Measurements from ENCODE around the gene GRXCR2.
A peak's percentile ranks its signal among the peaks of the same experiment; 100 is the strongest.
"Not testable (repeated sequence)": the region's sequence is repeated elsewhere in the genome, so short reads cannot be mapped to it uniquely, and the experiment has no call there.

GRXCR2 gene, protein sequence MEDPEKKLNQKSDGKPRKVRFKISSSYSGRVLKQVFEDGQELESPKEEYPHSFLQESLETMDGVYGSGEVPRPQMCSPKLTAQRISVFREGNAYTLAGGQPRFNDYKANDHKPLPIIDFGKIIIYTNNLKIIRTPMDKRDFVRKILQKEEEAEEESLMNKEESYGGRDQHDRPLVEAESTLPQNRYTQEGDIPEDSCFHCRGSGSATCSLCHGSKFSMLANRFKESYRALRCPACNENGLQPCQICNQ

DNA sequence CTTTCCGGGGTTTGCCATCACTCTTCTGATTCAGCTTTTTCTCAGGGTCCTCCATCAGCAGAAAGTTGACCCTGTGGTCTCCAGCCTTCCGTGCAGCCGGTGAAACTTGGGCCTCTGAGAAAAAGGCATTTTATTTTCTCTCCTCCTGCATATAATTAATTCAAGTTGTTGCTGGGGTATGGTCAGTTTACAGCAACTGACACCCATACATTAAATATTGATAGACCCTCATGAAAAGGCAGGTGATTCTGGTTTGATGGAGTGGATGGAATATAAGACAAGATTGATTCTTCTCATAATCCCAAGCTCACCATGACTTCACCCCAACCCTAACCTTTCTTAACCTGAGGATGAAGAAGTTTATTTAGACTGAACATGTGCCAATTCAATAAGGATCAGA is at the start of gene GRXCR2:
GRXCR2 (minus strand) TSS at position 101 of the 400 bp plus-strand sequence; CDS start at position 55, 46 bp downstream.
- no peak for DNase-seq

DNA sequence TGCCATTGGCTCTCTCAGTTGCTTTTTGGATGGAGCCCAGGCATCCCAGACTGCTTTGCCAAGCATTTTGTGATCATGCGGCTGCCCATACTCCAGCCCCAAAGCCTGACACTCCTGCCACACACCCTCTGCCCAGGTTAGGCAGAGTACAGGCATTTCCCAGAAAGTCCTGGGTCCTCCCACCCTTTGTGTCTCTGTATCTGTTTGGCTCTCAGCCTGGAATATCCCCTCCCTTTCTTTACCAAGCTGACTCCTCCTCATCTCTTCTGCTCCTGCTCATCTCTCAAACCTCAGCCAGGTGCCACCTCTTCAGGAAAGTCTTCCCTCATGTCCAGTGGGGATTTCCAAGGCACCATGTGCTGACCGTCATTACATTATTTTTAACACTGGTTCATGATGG is 49.2 kb upstream of the GRXCR2 start:
- no peak for DNase-seq

DNA sequence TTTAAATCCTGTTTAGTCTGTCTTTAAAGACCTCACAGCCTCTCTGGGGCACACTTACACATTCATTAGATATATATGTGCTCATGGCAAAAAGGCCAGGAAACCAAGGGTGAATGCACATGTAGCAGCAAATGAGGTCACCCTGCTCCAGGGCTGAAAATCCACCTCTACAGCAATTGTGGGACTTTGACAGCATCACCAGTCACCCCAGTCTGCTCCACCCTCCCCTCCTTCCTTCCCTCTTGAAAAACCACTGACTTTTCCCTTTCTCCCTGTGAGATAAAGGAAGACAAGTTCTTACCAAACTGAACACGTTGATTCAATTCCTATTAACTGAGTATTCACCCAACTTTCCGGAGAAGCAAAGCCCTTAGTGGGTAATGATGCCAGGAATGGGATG is 48.4 kb upstream of the GRXCR2 start:
- DNase-seq = no peak

DNA sequence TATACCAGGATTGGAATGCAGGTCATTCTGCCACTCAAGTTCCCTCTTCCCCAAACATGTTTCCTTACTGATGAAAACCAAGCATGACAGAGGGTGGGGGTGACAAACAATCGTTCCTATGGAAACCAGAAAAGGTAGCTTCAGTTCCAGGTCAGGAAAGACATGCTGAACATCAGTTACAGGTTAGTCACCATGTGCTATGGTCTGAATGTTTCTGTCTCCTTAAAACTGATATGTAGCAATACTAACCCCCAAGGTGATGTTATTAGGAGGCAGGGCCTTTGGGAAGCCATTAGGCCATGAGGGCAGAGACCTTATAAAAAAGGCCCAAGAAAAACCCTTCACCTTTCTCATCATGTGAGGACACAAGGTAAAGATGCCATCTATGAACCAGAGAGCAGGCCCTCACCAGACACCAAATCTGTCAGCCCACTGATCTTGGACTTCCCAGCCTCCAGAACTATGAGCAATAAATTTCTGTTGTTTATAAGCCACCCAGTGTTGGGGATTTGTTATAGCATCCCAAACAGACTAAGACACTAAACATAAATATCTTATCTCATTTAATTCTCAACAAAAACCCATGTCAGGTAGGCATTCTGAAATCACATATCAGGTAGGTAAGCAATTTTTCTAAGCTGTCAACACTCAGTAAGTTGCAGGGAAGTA is 47.9 kb upstream of the GRXCR2 start:
- no peak for DNase-seq

DNA sequence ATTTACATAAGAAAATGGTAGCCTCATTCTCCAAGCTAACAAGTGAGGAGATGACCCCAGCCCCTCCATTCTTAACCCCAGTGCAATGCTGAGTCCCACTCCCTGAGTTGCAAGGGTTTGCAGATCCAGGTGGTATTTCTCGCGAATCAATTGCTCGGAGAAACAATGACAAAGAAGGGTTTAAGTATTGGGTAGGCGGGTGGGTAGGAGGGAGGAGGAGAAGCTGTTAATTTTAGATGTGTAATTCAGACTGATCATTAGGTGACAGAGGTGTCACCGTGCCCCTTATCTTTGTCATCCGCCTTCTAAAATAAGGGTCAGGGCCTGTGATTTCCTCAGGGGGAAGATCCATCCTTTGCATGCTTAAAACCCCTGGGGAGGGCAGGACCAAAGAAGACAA is 46.6 kb upstream of the GRXCR2 start:
- no peak for DNase-seq

DNA sequence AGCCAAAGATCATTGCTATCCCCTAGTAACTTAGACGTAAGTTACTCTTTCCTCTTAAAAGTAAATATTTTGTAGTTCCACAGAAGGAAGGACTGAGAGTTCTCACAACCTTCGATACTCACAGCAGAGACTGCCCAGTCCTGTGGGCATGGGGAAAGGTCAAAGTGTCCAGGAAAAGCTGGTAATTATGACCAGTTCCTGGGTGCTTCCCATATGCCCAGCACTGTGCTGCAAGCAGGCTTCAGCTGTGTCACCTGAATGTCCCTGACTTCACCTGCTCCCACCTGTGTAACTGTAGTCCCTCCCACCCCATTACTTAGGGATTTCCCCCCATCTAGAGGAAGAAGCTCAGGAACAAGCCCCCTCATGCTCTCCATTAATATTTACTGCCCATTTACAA is 45.6 kb upstream of the GRXCR2 start:
- no peak for DNase-seq

DNA sequence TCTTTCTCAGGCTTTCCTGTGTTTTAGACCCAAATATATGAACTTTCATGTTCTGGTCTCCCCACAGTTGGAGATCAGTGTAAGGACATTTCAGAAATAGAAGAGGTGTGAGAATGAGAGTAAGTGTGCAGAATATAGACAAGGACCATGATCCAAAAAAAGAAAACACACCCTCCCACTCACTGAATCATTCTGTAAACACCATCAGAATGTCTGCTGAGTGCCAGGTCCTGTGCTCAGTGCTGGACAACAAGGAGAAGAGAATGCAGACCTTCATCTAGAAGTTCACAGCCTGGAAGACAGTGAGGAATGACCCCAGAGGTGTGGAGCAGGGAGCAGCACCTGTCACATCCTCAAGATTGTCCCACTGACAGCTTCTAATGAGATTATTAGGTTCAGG is 44.5 kb upstream of the GRXCR2 start:
- no peak for DNase-seq

DNA sequence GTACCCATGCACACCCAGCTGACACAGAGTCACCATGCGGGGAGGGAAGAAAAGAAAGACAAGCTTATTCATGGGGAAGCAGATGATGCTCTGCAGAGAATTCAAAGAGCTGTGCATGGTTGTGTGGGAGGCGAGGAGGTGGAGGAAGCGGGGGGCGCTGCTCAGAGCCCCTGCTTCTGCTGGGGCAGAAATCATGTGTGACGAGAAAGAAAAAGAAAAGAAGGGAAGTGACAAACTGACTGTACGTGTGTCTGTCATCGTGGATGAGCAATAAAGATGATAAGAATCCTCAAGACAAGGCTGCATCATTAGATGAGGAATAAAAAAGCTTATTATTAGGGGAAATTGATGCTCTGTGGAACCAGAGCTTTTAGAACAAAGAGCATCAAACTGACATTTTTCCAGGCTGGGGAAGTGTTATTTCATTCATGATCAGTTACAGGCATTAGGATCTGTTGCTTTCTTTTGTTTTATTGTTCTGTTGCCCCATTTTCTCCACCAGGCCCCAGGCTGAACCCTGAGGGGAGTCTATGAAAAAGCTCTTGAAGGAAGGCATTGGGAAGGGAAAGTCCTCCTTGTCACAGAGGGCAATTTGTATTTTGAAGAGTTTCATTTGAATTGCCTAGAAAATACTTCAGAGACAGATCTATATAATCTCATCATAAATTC is 43.3 kb upstream of the GRXCR2 start:
- no peak for DNase-seq

DNA sequence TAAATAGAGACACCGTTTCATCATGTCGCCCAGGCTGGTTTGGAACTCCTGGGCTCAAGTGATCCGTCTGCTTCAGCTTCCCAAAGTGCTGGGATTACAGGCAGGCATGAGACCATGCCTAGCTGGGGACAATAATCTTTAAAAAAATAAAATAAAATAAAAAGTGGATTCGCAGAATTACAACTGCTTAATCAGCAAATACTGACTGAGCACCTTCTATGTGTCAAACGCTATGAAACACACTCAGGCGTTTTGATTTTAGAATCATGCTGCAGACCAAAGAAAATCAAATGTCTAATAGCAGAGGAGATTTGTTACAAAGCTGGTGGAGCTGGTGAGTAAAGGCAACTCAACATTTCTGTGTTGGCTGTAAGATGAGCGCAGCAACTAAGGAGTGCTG is 40.9 kb upstream of the GRXCR2 start:
- DNase-seq = no peak

DNA sequence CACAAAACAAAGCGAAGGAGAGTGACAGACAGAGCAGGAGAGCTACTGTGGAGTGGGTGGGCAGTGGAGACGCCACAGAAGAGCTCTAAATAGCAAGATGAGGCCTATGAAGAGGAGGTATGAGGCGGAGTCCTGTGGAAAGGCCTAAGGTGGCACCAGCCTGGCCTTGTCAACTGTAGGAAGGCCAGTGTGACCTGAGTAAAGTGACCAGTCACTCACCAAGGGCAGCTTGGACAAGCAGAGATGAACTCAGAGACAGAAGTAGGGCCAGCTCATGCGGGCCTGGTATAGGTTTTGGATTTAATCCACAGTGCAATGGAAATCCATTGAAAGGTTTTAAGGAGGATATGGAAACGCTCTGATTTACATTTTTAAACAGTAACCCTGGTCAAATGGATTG is 39.8 kb upstream of the GRXCR2 start:
- DNase-seq = no peak

DNA sequence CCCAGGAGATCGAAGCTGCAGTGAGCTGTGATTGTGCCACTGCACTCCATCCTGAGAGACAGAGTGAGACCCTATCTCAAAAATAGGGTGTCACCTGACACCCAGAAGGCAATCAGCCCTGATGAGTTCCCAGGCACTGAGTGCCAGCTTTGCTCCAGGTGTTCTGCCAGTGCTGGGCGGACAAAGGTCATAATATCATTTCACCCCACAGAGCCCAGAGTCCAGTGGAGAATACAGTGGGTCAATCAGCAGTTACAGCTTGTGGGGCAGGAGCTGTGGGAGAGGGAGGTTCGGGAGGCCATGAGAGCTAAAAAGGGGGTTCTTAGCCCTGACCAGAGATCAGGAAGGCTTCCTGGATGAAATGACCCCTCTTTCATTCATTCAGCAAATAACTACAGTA is 39.2 kb upstream of the GRXCR2 start:
- no peak for DNase-seq

DNA sequence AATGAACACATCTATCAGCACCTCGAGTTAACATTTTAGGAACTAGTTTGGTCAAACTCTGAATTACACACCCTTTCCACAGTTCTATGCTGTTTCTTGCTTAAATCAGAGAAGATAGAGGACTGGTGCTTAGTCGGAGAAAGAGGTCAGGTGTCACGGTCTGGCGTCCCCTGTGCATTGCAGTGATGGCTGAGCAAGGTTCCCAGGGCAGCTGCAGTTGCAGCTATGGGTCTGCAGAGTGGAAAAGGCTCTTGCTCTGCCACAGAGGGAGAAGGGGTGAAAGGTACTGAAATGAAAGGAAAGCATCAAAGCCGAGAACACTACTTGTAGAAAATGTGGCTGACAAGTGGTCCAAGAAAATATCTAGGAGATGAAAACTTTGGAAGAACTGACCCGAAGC is 38.4 kb upstream of the GRXCR2 start:
- no peak for DNase-seq

DNA sequence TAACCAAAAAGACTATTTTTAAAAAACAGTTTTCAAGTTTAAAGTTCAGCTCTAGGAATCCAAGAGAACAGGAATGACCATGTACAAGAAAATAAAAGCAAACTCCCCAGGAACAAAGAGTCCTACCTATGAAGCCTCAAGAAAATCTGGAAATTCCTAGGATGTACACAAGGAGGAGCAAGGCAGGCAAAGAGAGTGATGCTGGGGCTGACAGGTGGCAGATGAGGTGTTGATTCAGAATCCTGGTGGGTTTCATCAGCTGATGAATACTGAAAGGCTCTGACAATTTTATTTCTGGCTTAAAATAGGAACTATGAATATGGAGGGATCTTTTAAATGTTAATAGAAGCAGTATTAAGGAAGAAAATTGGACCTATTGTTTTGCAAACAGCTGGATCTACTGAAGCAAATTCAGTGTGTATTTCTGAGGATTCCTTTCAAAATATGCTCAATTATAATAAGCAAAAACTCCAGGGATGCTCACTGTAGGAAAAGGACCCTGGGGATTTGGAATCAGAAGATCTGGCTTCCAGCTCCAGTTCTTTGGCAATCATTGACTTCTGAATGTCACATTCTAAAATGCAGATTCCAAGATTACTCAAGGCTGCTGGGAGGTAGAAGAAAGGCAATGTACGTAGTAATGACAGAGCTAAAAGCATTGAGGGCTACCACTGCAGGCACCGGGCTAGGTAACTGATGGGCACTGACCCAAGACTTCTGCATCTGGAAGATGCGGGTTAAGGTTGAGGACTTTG is 35.6 kb upstream of the GRXCR2 start:
- DNase-seq = no peak

DNA sequence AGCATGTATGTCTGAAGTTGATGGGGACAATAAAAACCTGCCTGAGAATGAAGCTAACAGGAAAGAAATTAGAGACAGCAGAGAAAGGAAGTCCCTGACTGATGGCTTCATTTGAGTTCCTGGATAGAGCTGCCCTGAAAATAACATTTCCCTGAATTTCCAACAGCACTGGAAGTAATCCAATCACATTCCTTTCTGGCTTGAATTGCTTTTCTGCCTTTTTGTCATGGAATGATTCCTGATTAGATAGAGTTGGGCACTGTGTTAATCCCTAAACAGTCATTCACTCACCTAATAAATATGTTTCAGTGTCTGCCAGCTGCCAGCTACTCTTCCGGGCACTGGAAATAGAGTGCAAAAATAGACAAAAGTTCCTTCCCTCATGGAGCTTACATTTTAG is 33.6 kb upstream of the GRXCR2 start:
- no peak for DNase-seq

DNA sequence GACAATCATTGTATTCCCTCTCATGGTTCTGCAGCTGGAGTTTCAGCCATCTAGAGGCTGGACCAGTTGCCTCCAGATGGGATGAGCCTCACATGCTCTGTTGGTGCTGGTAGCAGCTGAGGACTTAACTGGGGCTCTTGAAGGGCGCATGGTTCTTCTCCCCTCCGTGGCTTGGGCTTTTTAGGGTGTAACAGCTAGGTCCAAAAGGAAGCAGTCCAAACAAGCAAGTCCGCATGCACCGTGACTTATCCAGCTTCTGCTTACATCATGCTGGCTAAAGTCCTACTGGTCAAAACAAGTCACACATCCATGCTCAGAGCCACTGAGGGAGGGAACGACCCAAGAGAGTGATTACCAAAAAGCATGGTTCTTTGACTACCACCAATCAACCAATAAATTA is 31.9 kb upstream of the GRXCR2 start:
- no peak for DNase-seq

DNA sequence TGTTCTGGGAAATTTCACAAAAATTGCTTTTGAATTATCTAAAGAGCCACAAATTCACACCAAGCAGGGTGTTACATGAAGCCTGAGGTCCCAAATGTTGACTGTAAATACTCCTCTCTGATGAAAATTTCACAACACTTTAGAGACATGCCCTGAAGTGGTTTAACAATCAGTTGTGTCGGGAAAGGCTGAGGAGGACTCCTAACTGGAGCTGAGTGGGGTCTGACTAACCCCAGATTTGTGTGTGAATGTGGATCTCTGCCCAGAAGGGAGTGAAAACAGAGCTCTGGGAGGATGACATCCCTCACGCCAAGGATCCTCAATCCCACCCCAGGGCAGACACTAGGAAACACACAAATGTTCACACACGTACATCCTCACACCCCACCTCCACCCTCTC is 31.1 kb upstream of the GRXCR2 start:
- DNase-seq = no peak

DNA sequence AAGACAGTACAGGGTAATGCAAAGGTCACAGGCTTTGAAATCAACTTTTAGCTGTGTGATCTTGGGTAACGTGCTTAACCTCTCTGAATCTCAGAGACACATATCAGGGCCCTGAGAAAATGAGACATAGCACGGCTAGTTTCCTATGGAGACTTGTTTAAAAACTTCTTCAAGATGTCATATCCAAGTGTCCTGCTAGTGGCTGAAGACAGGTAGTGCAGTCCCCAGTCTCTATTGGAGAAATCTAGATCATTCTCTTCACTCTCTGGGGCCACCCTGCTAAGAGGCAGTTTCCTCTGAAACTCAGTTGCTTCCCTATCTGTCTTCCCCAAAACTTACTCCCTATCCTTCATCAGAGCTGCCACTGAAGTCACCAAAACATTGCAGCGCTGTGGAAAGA is 30.3 kb upstream of the GRXCR2 start:
- DNase-seq = no peak

DNA sequence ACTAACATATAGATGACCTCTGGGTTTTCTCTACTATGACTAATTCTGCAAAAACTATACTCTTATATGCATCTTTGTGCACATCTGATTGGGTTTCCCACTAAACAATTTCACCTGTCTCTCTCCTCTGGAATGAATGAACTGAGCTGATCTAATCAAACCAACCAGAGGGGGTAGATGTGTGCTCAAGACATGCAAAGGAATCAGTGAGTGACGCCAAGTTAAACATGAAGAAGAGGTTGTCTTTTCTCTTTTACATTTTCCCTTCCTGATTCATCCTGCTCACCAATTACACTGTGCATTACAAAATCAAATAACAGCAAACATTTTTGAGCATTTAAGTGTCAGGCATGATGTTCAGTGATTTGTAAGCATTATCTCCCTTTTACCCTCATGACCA is 29.6 kb upstream of the GRXCR2 start:
- no peak for DNase-seq

DNA sequence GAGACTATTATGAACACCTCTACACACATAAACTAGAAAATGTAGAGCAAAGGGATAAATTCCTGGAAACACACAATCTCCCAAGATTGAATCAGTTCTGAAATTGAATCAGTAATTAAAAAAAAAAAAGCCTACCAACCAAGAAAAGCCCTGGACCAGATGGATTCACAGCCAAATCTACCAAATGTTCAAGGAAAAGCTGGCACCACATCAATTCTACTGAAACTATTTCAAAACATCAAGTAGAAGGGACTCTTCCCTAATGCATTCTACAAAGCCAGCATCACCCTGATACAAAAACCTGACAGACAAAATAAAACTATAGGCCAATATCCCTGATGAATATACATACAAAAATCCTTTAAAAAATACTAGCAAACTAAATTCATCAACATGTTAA is 25.4 kb upstream of the GRXCR2 start:
- no peak for DNase-seq

DNA sequence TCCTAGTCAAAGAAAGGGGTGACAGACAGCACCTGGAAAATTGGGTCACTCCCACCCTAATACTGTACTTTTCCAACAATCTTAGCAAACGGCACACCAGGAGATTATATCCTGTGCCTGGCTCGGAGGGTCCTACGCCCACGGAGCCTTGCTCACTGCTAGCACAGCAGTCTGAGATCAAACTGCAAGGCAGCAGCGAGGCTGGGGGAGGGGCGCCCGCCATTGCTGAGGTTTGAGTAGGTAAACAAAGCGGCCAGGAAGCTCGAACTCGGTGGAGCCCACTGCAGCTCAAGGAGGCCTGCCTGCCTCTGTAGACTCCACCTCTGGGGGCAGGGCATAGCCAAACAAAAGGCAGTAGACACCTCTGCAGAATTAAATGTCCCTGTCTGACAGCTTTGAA is 18.6 kb upstream of the GRXCR2 start:
- DNase-seq = not testable (repeated sequence)

DNA sequence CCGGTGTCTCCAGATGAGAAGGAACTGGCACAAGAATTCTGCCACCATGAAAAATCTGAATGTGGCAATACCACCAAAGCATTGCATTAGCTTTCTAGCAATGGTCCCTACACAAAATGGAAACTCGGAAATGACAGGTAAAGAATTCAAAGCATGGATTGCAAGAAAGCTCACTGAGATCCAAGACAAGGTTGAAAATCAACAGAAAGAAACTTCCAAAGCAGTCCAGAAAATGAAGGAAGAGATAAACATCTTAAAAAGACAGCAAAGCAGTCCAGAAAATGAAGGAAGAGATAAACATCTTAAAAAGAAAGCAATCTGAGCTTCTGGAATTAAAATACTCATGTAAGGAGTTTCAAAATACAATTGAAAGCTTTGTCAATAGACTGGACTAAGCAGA is 16.8 kb upstream of the GRXCR2 start:
- DNase-seq = no peak

DNA sequence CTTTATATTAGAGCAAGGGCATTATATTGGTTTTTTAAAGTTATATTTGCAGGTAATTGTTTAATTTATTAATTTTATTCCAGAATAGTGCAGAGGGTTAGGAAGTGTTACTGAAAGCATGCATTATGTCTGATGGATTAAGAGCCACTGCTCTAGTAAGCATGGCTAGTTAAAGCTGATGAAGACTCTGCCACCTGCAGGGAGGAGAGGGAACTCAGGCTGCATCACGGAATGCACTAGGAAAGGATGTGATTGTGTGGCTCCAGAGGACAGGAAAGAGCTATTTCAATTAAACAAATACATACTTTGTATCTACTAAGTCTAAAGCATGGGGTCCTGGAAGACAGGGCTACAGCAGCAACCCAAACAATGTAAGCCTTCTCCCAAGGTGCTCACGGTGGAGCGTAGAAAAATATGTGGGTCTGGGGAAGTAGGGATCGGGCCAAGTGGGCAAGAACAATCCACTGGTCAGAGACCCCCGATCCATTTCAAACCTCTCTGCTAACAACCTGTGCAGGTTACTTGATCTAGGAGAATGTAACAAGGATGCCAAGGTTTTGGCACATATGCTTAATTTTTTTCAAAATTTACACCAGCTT is 15.3 kb upstream of the GRXCR2 start:
- peak; percentile 13 for DNase-seq

DNA sequence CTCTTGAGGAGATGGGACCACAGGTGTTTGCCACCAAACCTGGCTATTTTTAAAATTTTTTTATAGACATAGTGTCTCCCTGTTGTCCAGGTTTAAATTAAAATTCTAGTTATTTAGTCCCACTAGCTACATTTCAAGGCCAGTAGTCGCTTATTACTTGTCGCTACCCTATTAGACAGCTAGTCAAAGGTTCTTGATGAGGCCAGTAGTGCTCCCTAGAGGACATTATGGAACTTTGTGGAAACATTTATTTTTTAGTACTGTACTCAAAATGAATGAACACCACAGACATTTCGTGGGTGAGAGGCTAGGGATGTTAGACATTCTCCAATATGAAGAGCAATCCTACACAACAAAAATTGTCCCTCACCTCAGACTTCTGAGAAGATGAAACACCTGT is 14.4 kb upstream of the GRXCR2 start:
- no peak for DNase-seq
